Rectal smooth muscle tissue (tissue), 1 donor: ENCODE results near the gene SELENOH.

Experiments
- H3K27ac ChIP-seq: one replicate; pipeline ENCODE4 v1.7.0; 2013; ENCODE audit warnings: low read depth, low read length, inconsistent platforms
- H3K27me3 ChIP-seq: one replicate; pipeline ENCODE4 v1.7.0; 2013; ENCODE audit warnings: low read length; ENCODE audit not compliant: control insufficient read depth, insufficient read depth
- H3K36me3 ChIP-seq: one replicate; pipeline ENCODE4 v1.7.0; 2013; ENCODE audit warnings: low read length; ENCODE audit not compliant: control insufficient read depth, insufficient read depth
- H3K4me1 ChIP-seq: one replicate; pipeline ENCODE4 v1.7.0; 2013; ENCODE audit warnings: low read length; ENCODE audit not compliant: control insufficient read depth, insufficient read depth
- H3K4me3 ChIP-seq: one replicate; pipeline ENCODE4 v1.7.0; 2013; ENCODE audit warnings: low read length
- H3K9ac ChIP-seq: one replicate; pipeline ENCODE4 v1.7.0; 2013; ENCODE audit warnings: low read length

The SELENOH gene

DNA sequence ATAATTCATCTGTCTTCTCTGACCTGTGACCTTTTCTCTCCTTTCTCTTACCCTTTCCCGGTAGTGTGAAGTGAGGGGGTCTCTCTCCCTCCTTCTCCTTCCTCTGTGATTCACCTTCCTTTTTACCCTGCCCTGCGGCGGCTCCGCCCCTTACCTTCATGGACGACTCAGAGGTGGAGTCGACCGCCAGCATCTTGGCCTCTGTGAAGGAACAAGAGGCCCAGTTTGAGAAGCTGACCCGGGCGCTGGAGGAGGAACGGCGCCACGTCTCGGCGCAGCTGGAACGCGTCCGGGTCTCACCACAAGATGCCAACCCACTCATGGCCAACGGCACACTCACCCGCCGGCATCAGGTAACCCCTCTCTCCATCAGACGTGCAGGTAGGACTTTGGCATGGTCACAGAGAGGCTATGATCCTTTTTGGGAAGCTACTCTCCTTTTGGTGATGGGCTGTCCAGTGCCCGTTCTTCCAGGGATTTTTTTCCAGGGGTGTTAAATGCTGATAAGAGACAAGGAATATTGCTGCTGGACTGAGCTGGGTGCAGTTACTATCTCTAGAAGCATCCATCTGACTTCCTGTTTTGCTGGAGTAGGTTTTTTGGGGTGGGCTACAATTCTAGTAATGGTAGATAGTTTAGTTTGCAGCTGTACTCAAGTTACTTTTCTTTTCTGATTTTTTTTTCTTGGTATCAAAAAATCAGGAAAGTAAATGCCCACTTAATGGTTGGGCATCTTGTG is 50.2 kb downstream of the SELENOH start:
- no peak overlapping the region for H3K9ac ChIP-seq
- peaks cover 13% of the 10 kb centered on the region for H3K36me3 ChIP-seq
- H3K27me3 ChIP-seq = no peaks in the 10 kb centered on the region
- H3K27ac ChIP-seq = no peak overlapping the region
- no peak overlapping the region for H3K4me3 ChIP-seq
- H3K4me1 ChIP-seq = peaks cover 21% of the 10 kb centered on the region

DNA sequence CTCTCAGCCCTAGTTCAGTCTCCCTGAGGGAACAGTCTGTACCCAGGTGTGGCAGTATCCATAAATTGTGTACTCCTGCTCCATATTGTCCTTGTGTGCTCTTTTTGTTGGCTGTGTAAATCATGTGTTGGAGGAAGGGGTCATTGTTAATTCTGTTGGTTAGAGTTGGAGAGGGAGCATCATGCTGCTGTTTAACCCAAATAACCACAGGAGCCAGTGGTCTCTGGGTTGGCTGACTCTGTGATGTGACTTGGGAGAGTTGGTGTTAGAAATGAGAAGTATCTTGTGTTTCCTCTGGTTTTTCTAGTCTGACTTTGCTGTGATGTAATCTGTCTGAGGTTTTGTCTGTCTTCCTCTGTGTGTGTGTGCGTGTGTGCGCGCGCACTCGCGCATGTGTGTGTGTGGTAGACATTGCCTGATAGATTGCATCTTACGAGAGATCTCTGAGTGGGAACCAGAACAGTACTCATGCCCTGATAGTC is 50.8 kb downstream of the SELENOH start:
- Histone ChIP-seq H3K4me3 (peak overlapping the region; percentile 40), H3K9ac (no peak overlapping the region), H3K27ac (no peak overlapping the region), H3K4me1 (peaks cover 15% of the 10 kb centered on the region), H3K36me3 (peaks cover 18% of the 10 kb centered on the region), H3K27me3 (no peaks in the 10 kb centered on the region)

DNA sequence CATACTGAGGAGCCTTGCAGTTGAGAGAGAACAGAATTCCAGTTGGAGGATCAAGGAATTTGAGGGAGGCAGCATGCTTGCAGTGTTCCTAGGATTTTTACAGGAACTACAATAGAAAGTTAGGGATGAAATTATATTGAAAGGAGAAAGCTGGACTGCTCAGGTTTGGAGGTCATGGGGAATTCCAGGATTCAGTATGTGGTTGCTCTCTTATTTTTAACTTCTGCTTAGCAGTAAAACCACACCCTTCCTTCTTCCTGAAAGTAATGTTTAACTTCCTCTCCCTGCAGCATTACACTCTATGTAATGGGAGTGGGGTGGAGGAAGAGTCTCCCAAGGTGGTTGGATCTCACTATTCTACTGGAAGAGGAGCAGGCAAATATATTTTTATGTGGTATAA is 51.6 kb downstream of the SELENOH start:
- Histone ChIP-seq H3K9ac (no peak overlapping the region), H3K4me1 (peaks cover 7% of the 10 kb centered on the region), H3K4me3 (peak overlapping the region; percentile 40), H3K36me3 (peaks cover 18% of the 10 kb centered on the region), H3K27me3 (no peaks in the 10 kb centered on the region), H3K27ac (peak overlapping the region; percentile 10)
